Ramos (cell line): ENCODE results near the gene SMPDL3A.

Source experiments
- in situ Hi-C: fragments of 300-500 bp; cut with MboI; formaldehyde crosslinking; loops from one replicate; pipeline ENCODE4 v1.14.3; 2022; ENCODE audit warnings: low sequenced_read_pairs; ENCODE audit not compliant: unreplicated experiment

Gene SMPDL3A

GRCh38 chr6:122789182-122790027, at the start of gene SMPDL3A:
TSS of gene SMPDL3A (plus strand) at chr6:122789258. CDS start at chr6:122789347, 89 bp downstream.
- in situ Hi-C loops: no loop called here

GRCh38 chr6:122740091-122740490, 49.0 kb upstream of the SMPDL3A start:
- in situ Hi-C loops: loop anchor here (25.0 kb wide), 1 partner anchor 97 kb away; no protein-coding TSS in a partner anchor

- in situ Hi-C loops: loop anchor here (25.0 kb wide), 1 partner anchor 96 kb away; no protein-coding TSS in a partner anchor
Measured at GRCh38 chr6:122740936-122741335, 48.1 kb upstream of the SMPDL3A start.

GRCh38 chr6:122744247-122744646, 44.8 kb upstream of the SMPDL3A start:
- in situ Hi-C loops: loop anchor here (25.0 kb wide), 1 partner anchor 93 kb away; no protein-coding TSS in a partner anchor

GRCh38 chr6:122744856-122745255, 44.2 kb upstream of the SMPDL3A start:
- in situ Hi-C loops: loop anchor here (25.0 kb wide), 1 partner anchor 92 kb away; no protein-coding TSS in a partner anchor

- in situ Hi-C loops: loop anchor here (25.0 kb wide), 1 partner anchor 91 kb away; no protein-coding TSS in a partner anchor
Measured at GRCh38 chr6:122746688-122747087, 42.4 kb upstream of the SMPDL3A start.

- in situ Hi-C loops: loop anchor here (25.0 kb wide), 1 partner anchor 90 kb away; no protein-coding TSS in a partner anchor
Measured at GRCh38 chr6:122747573-122747972, 41.5 kb upstream of the SMPDL3A start.

GRCh38 chr6:122748945-122749344, 40.1 kb upstream of the SMPDL3A start:
- in situ Hi-C loops: loop anchor here (25.0 kb wide), 1 partner anchor 88 kb away; no protein-coding TSS in a partner anchor

GRCh38 chr6:122749451-122750050, 39.5 kb upstream of the SMPDL3A start:
- in situ Hi-C loops: loop anchor here (25.0 kb wide), 1 partner anchor 88 kb away; no protein-coding TSS in a partner anchor

GRCh38 chr6:122751326-122751725, 37.7 kb upstream of the SMPDL3A start:
- in situ Hi-C loops: no loop called here

- in situ Hi-C loops: no loop called here
Measured at GRCh38 chr6:122752459-122752858, 36.6 kb upstream of the SMPDL3A start.

GRCh38 chr6:122753000-122753687, 35.9 kb upstream of the SMPDL3A start:
- in situ Hi-C loops: no loop called here

GRCh38 chr6:122753688-122754056, 35.4 kb upstream of the SMPDL3A start:
- in situ Hi-C loops: no loop called here

- in situ Hi-C loops: no loop called here
Measured at GRCh38 chr6:122754191-122754731, 34.8 kb upstream of the SMPDL3A start.

- in situ Hi-C loops: no loop called here
Measured at GRCh38 chr6:122755901-122756300, 33.2 kb upstream of the SMPDL3A start.

GRCh38 chr6:122758927-122759334, 30.1 kb upstream of the SMPDL3A start:
- in situ Hi-C loops: no loop called here

GRCh38 chr6:122760330-122760729, 28.7 kb upstream of the SMPDL3A start:
- in situ Hi-C loops: no loop called here

- in situ Hi-C loops: no loop called here
Measured at GRCh38 chr6:122766256-122766655, 22.8 kb upstream of the SMPDL3A start.

- in situ Hi-C loops: no loop called here
Measured at GRCh38 chr6:122770835-122771601, 18.0 kb upstream of the SMPDL3A start.
